ENCODE measurements around the gene ULK4.

ULK4 gene

GRCh38 chr3:41746215-41746614, 215.7 kb downstream of the ULK4 start:
- Histone ChIP-seq H3K9ac (ENCODE audit: low read length) (no peak overlapping the region), H3K4me3 (ENCODE audit: low read length) (no peak overlapping the region), H3K4me2 (ENCODE audit: low read length) (no peak overlapping the region), H3K27ac (ENCODE audit: low read length) (no peak overlapping the region), H3K27me3 (ENCODE audit: low read depth, low read length) (no peaks in the 10 kb centered on the region), H3K9me3 (ENCODE audit: insufficient read depth, low read length) (no peaks in the 10 kb centered on the region), H3K36me3 (replicated peaks; ENCODE audit: low read depth, low read length) (no peaks in the 10 kb centered on the region), H4K20me1 (ENCODE audit: insufficient read depth, low read length) (no peaks in the 10 kb centered on the region), H2AFZ (ENCODE audit: low read depth, low read length) (no peak overlapping the region), H3K4me1 (ENCODE audit: low read length) (no peaks in the 10 kb centered on the region), H3K79me2 (ENCODE audit: low read length) (no peaks in the 10 kb centered on the region)
- TF ChIP-seq EZH2phosphoT487 (IDR thresholded peaks at IDR 0.05; ENCODE audit: low read depth) = no peak
- TF ChIP-seq CTCF (IDR thresholded peaks at IDR 0.05; ENCODE audit: low read depth, low read length) = no peak

- Histone ChIP-seq H4K20me1 (ENCODE audit: insufficient read depth, low read length) (no peaks in the 10 kb centered on the region), H3K4me2 (ENCODE audit: low read length) (no peak overlapping the region), H3K4me3 (ENCODE audit: low read length) (no peak overlapping the region), H3K36me3 (replicated peaks; ENCODE audit: low read depth, low read length) (no peaks in the 10 kb centered on the region), H3K79me2 (ENCODE audit: low read length) (no peaks in the 10 kb centered on the region), H3K27ac (ENCODE audit: low read length) (no peak overlapping the region), H3K4me1 (ENCODE audit: low read length) (no peaks in the 10 kb centered on the region), H2AFZ (ENCODE audit: low read depth, low read length) (no peak overlapping the region), H3K9me3 (ENCODE audit: insufficient read depth, low read length) (no peaks in the 10 kb centered on the region), H3K27me3 (ENCODE audit: low read depth, low read length) (no peaks in the 10 kb centered on the region), H3K9ac (ENCODE audit: low read length) (no peak overlapping the region)
- no peak for TF ChIP-seq CTCF (IDR thresholded peaks at IDR 0.05; ENCODE audit: low read depth, low read length)
- TF ChIP-seq EZH2phosphoT487 (IDR thresholded peaks at IDR 0.05; ENCODE audit: low read depth) = no peak
These were observed 219.8 kb downstream of the ULK4 start for GRCh38 chr3:41742121-41742520.

GRCh38 chr3:41740374-41740886, 221.5 kb downstream of the ULK4 start:
- Histone ChIP-seq H3K4me2 (ENCODE audit: low read length) (no peak overlapping the region), H3K79me2 (ENCODE audit: low read length) (no peaks in the 10 kb centered on the region), H3K4me1 (ENCODE audit: low read length) (no peaks in the 10 kb centered on the region), H3K27ac (ENCODE audit: low read length) (no peak overlapping the region), H3K27me3 (ENCODE audit: low read depth, low read length) (no peaks in the 10 kb centered on the region), H3K9me3 (ENCODE audit: insufficient read depth, low read length) (no peaks in the 10 kb centered on the region), H3K9ac (ENCODE audit: low read length) (no peak overlapping the region), H3K4me3 (ENCODE audit: low read length) (no peak overlapping the region), H2AFZ (ENCODE audit: low read depth, low read length) (no peak overlapping the region), H3K36me3 (replicated peaks; ENCODE audit: low read depth, low read length) (no peaks in the 10 kb centered on the region), H4K20me1 (ENCODE audit: insufficient read depth, low read length) (no peaks in the 10 kb centered on the region)
- no peak for TF ChIP-seq CTCF (IDR thresholded peaks at IDR 0.05; ENCODE audit: low read depth, low read length)
- TF ChIP-seq EZH2phosphoT487 (IDR thresholded peaks at IDR 0.05; ENCODE audit: low read depth) = no peak

- Histone ChIP-seq H4K20me1 (ENCODE audit: insufficient read depth, low read length) (no peaks in the 10 kb centered on the region), H3K27me3 (ENCODE audit: low read depth, low read length) (no peaks in the 10 kb centered on the region), H3K4me3 (ENCODE audit: low read length) (no peak overlapping the region), H3K4me2 (ENCODE audit: low read length) (no peak overlapping the region), H2AFZ (ENCODE audit: low read depth, low read length) (no peak overlapping the region), H3K36me3 (replicated peaks; ENCODE audit: low read depth, low read length) (no peaks in the 10 kb centered on the region), H3K79me2 (ENCODE audit: low read length) (no peaks in the 10 kb centered on the region), H3K9me3 (ENCODE audit: insufficient read depth, low read length) (no peaks in the 10 kb centered on the region), H3K4me1 (ENCODE audit: low read length) (no peaks in the 10 kb centered on the region), H3K27ac (ENCODE audit: low read length) (no peak overlapping the region), H3K9ac (ENCODE audit: low read length) (no peak overlapping the region)
- TF ChIP-seq CTCF (IDR thresholded peaks at IDR 0.05; ENCODE audit: low read depth, low read length) (no peak), EZH2phosphoT487 (IDR thresholded peaks at IDR 0.05; ENCODE audit: low read depth) (no peak)
These were observed 235.0 kb downstream of the ULK4 start for GRCh38 chr3:41726891-41727290.

Data from OCI-LY3 (cell line).